ENCODE measurements around the gene MYO18B.
A peak's percentile ranks its signal among the peaks of the same experiment; 100 is the strongest.

The MYO18B gene

GRCh38 chr22:25777411-25777810, 35.4 kb downstream of the MYO18B start:
- no peak for DNase-seq (ENCODE audit: low read depth)
- no peak for TF ChIP-seq CTCF (IDR thresholded peaks at IDR 0.05; ENCODE audit: low read depth, low read length)
- TF ChIP-seq MYC (IDR thresholded peaks at IDR 0.05; ENCODE audit: low read depth, low read length), result no peak
- TF ChIP-seq MAX (IDR thresholded peaks at IDR 0.05; ENCODE audit: low read depth, low read length), result no peak
- no peak for TF ChIP-seq POLR2A (IDR thresholded peaks at IDR 0.05; ENCODE audit: extremely low read depth, insufficient read length)
- no peak overlapping the region for H3K4me3 ChIP-seq (ENCODE audit: low read depth, low read length)

- no peak overlapping the region for H3K4me3 ChIP-seq (ENCODE audit: low read depth, low read length)
- TF ChIP-seq MYC (IDR thresholded peaks at IDR 0.05; ENCODE audit: low read depth, low read length) (no peak), CTCF (IDR thresholded peaks at IDR 0.05; ENCODE audit: low read depth, low read length) (peak; percentile 21)
- peak; percentile 57 for DNase-seq (ENCODE audit: low read depth)
Observed at GRCh38 chr22:25777870-25778269, 35.9 kb downstream of the MYO18B start.

GRCh38 chr22:25779426-25779825, 37.4 kb downstream of the MYO18B start:
- H3K4me3 ChIP-seq (ENCODE audit: low read depth, low read length), result no peak overlapping the region
- no peak for TF ChIP-seq CTCF (IDR thresholded peaks at IDR 0.05; ENCODE audit: low read depth, low read length)
- TF ChIP-seq POLR2A (IDR thresholded peaks at IDR 0.05; ENCODE audit: extremely low read depth, insufficient read length), result no peak
- TF ChIP-seq MYC (IDR thresholded peaks at IDR 0.05; ENCODE audit: low read depth, low read length), result no peak
- TF ChIP-seq MAX (IDR thresholded peaks at IDR 0.05; ENCODE audit: low read depth, low read length), result no peak
- no peak for DNase-seq (ENCODE audit: low read depth)

- no peak for TF ChIP-seq CTCF (IDR thresholded peaks at IDR 0.05; ENCODE audit: low read depth, low read length)
- no peak for TF ChIP-seq MYC (IDR thresholded peaks at IDR 0.05; ENCODE audit: low read depth, low read length)
- TF ChIP-seq MAX (IDR thresholded peaks at IDR 0.05; ENCODE audit: low read depth, low read length), result no peak
- no peak for TF ChIP-seq POLR2A (IDR thresholded peaks at IDR 0.05; ENCODE audit: extremely low read depth, insufficient read length)
- no peak overlapping the region for H3K4me3 ChIP-seq (ENCODE audit: low read depth, low read length)
- DNase-seq (ENCODE audit: low read depth), result no peak
Observed at GRCh38 chr22:25779890-25780289, 37.9 kb downstream of the MYO18B start.

- TF ChIP-seq MYC (IDR thresholded peaks at IDR 0.05; ENCODE audit: low read depth, low read length), result no peak
- TF ChIP-seq MAX (IDR thresholded peaks at IDR 0.05; ENCODE audit: low read depth, low read length), result no peak
- no peak for TF ChIP-seq POLR2A (IDR thresholded peaks at IDR 0.05; ENCODE audit: extremely low read depth, insufficient read length)
- TF ChIP-seq CTCF (IDR thresholded peaks at IDR 0.05; ENCODE audit: low read depth, low read length), result no peak
- no peak overlapping the region for H3K4me3 ChIP-seq (ENCODE audit: low read depth, low read length)
- DNase-seq (ENCODE audit: low read depth), result no peak
Observed at GRCh38 chr22:25780673-25781072, 38.7 kb downstream of the MYO18B start.

GRCh38 chr22:25781801-25782200, 39.8 kb downstream of the MYO18B start:
- TF ChIP-seq MAX (IDR thresholded peaks at IDR 0.05; ENCODE audit: low read depth, low read length) (no peak), CTCF (IDR thresholded peaks at IDR 0.05; ENCODE audit: low read depth, low read length) (no peak), POLR2A (IDR thresholded peaks at IDR 0.05; ENCODE audit: extremely low read depth, insufficient read length) (no peak), MYC (IDR thresholded peaks at IDR 0.05; ENCODE audit: low read depth, low read length) (no peak)
- DNase-seq (ENCODE audit: low read depth), result no peak
- no peak overlapping the region for H3K4me3 ChIP-seq (ENCODE audit: low read depth, low read length)

All from NB4 (cell line).